ENCODE measurements around the gene APBA3. TPM values are rescaled to one million over a fixed set of nuclear protein-coding genes. Genes with fewer than 3 reads are reported as not detected.

Gene APBA3, protein sequence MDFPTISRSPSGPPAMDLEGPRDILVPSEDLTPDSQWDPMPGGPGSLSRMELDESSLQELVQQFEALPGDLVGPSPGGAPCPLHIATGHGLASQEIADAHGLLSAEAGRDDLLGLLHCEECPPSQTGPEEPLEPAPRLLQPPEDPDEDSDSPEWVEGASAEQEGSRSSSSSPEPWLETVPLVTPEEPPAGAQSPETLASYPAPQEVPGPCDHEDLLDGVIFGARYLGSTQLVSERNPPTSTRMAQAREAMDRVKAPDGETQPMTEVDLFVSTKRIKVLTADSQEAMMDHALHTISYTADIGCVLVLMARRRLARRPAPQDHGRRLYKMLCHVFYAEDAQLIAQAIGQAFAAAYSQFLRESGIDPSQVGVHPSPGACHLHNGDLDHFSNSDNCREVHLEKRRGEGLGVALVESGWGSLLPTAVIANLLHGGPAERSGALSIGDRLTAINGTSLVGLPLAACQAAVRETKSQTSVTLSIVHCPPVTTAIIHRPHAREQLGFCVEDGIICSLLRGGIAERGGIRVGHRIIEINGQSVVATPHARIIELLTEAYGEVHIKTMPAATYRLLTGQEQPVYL
- 10 to 100 TPM; 10.5 to 14.0 (median 11.8) TPM for total RNA-seq
- 13.1 TPM for polyA plus RNA-seq
- long read RNA-seq, donor 1, transcript APBA3-201 (11 exons, 2,075 nt): major isoform, 15 of 30 reads
- long read RNA-seq, donor 1, partial matches to known transcripts: 10 of 30 reads
- long read RNA-seq, donor 1, other reads (novel, unspliced or antisense): 5 of 30 reads
- long read RNA-seq, donor 2, transcript APBA3-201 (11 exons, 2,075 nt): major isoform, 7 of 18 reads
- long read RNA-seq, donor 2, partial matches to known transcripts: 7 of 18 reads
- long read RNA-seq, donor 2, other reads (novel, unspliced or antisense): 3 of 18 reads
- long read RNA-seq, donor 3, transcript APBA3-201 (11 exons, 2,075 nt): major isoform, 30 of 43 reads
- long read RNA-seq, donor 3, partial matches to known transcripts: 3 of 43 reads
- long read RNA-seq, donor 3, other reads (novel, unspliced or antisense): 6 of 43 reads
- long read RNA-seq, donor 4, transcript APBA3-201 (11 exons, 2,075 nt): major isoform, 12 of 21 reads
- long read RNA-seq, donor 4, partial matches to known transcripts: 5 of 21 reads
- long read RNA-seq, donor 4, other reads (novel, unspliced or antisense): 3 of 21 reads

DNA sequence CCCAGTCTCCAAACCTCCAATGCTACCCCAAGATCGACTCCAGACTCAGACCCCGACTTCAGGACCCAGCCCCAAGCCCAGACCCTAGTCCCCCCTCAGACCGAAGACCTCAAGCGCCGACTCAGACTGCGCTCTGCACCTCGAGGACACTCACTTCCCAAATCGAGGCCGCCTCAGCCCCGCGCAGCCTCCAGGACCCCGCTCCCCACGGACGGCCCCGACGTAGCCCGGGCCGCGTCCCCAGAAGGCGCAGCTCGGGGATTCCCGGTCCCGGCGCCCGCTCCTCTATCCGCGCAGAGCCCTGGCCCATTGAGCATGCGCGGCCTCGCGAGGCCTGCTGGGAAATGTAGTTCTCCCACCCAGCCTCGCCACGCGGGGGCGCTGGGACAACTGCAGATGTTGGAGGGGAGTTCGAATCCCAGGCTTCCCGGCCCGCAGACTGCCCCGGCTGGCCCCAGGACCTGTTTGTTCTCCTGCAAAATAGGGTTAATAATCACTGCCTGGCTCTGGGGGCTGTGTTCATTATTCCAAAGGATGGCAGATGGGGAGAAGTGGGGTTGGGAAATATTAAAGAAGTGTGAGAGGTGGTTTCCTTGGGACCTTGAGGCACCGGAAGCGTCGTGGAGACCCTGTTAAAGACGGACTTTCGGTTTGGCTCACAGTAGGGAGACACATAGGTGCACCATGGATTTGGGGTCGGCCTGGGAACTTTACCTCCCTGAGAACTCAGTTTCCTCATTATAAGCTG is at the start of gene APBA3:
TSS of gene APBA3 (minus strand) at position 311 of the 748 bp plus-strand sequence. CDS start 1,428 bp downstream, outside the sequence.
- ATAC-seq: peak; percentile 67 to 72
- no peaks in the 10 kb centered on the region for H3K27me3 ChIP-seq (ENCODE audit: control insufficient read depth, insufficient read depth)
- peaks cover 3% of the 10 kb centered on the region for H3K4me1 ChIP-seq (ENCODE audit: control insufficient read depth, insufficient read depth, low read length)
- no peaks in the 10 kb centered on the region for H3K9me3 ChIP-seq (ENCODE audit: control insufficient read depth, low read length)
- intact Hi-C loops (cut with DNase I): no loop called here
- WGBS: 2% methylated on average over 45 of the region's 45 CpGs
- H3K4me3 ChIP-seq (ENCODE audit: low read length): peak within 1 kb of the TSS; percentile 85
- H3K27ac ChIP-seq (ENCODE audit: low read length): peak within 1 kb of the TSS; percentile 100
- DNase-seq: peak; percentile 93 to 98 (median 98)

DNA sequence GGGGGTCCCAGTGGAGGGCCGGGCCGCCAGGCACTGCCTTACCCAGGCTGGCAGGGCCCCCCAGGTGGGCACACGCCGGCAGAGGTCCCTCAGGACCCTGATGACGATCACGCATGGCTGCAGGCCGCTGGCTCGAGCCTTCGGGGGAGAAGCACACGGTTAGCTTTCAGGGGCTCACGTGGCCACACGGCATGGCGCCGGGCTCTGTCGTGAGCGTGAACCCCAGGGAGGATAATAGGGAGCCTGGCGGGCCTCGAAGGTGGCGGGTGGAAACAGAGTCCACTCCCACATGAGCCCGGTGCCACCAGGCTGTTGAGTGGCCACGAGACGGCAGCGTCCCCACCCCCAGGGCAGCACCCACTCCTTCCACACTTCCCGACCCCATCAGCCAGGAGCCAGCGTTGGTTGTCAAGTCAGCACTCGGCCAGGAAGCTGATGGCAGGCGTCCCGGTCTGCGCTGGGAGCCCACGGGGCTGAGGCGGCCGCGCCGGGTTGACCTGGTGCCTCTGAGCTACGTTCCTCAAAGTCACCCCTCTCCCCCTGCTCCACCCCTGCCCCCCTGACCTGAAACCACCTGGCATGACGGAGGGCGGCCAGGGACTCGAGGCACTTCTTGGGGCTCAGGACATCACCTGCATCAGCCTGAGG is 49.3 kb upstream of the APBA3 start:
- no peaks in the 10 kb centered on the region for H3K27me3 ChIP-seq (ENCODE audit: control insufficient read depth, insufficient read depth)
- DNase-seq (peak in 1 of 3 donors; percentile 65), ATAC-seq (no peak)
- WGBS: 72% methylated on average over 38 of the region's 38 CpGs
- H3K9me3 ChIP-seq (ENCODE audit: control insufficient read depth, low read length): no peaks in the 10 kb centered on the region
- H3K27ac ChIP-seq (ENCODE audit: low read length): no peak overlapping the region
- H3K4me1 ChIP-seq (ENCODE audit: control insufficient read depth, insufficient read depth, low read length): peaks cover 4% of the 10 kb centered on the region
- H3K4me3 ChIP-seq (ENCODE audit: low read length): no peak overlapping the region
- intact Hi-C loops (cut with DNase I): no loop called here

DNA sequence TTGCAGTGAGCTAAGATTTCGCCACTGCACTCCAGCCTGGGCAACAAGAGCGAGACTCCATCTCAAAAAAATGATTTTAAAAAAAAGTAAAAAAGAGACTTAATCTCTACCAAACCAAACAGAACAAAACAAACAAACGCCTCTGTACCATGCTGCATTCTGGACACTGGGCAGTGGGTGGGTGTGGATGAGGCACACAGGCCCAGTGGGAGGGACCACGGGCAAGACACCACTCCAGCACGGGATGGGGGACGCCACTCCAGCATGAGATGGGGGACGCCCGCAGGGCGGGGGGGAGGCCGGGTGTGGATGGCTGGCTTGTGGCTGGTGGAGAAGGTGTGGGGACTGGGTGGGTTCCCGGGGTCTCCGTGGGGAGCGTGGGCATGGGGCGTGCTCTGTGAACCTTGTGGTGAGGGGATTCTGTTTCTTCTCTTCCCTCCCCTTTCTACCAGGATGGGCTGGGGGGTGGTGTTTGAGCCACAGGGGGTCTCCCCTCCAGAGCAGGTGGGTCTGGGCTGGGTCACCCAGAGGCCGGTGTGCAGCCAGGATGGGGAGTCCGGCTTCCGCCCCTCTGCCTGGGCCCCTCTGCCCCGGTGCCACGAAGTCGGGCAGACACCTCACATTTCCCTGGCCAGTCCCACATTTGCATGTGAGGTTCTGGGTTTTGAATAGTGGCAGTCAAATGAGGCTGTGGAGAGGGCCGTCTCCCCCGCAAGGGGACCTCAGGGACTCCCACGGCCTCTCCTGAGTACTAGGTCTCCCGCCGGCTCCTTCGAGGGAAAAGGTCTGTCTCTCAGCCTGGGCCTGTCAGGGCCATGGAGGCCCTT is 48.6 kb upstream of the APBA3 start:
- intact Hi-C loops (cut with DNase I): no loop called here
- Histone ChIP-seq H3K4me1 (ENCODE audit: control insufficient read depth, insufficient read depth, low read length) (peaks cover 4% of the 10 kb centered on the region), H3K9me3 (ENCODE audit: control insufficient read depth, low read length) (no peaks in the 10 kb centered on the region), H3K4me3 (ENCODE audit: low read length) (no peak overlapping the region), H3K27me3 (ENCODE audit: control insufficient read depth, insufficient read depth) (no peaks in the 10 kb centered on the region), H3K27ac (ENCODE audit: low read length) (no peak overlapping the region)
- DNase-seq (peak in 1 of 3 donors; percentile 38), ATAC-seq (no peak)
- WGBS: 76% methylated on average over 26 of the region's 26 CpGs

DNA sequence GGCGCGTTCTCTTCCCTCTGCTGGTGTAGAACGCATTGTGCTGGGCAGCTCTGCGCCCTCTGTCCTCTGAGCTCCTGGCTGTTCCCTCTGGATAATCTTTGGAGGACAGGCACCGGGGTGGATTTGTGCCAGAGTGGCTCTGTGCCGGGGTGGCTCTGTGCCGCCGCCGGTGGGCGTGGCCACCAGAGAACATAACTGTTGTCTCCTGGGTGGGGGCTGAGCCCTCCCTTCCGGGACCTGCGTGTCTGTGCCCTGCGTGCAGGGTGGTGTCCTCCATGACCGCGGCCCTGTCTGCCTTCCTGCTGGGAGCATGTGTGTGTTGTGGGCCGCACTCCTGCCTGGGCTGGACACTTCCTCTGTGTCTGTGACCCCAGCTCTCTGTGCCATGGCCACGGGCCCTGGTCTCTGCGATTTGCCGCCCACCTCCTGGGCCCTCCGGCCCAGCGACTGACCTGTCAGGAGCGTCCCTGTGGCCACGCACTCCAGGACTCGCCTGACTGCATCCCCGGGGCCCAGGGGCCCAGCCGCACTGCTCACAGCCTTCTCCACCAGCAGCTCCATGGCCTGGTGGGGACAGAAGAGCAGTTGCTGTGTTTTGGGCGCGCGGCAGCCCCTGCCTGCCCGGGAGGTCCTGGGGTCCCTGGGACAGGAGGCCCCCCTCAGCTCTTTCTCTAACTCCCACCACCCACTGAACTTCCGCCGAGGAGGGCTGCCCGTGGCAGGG is 47.1 kb upstream of the APBA3 start:
- 80% methylated on average over 33 of the region's 33 CpGs for WGBS
- DNase-seq (peak in 1 of 3 donors; percentile 58), ATAC-seq (peak in 1 of 2 donors; percentile 10)
- Histone ChIP-seq H3K9me3 (ENCODE audit: control insufficient read depth, low read length) (no peaks in the 10 kb centered on the region), H3K27me3 (ENCODE audit: control insufficient read depth, insufficient read depth) (no peaks in the 10 kb centered on the region), H3K4me1 (ENCODE audit: control insufficient read depth, insufficient read depth, low read length) (peaks cover 4% of the 10 kb centered on the region), H3K4me3 (ENCODE audit: low read length) (no peak overlapping the region), H3K27ac (ENCODE audit: low read length) (no peak overlapping the region)
- intact Hi-C loops (cut with DNase I): no loop called here

DNA sequence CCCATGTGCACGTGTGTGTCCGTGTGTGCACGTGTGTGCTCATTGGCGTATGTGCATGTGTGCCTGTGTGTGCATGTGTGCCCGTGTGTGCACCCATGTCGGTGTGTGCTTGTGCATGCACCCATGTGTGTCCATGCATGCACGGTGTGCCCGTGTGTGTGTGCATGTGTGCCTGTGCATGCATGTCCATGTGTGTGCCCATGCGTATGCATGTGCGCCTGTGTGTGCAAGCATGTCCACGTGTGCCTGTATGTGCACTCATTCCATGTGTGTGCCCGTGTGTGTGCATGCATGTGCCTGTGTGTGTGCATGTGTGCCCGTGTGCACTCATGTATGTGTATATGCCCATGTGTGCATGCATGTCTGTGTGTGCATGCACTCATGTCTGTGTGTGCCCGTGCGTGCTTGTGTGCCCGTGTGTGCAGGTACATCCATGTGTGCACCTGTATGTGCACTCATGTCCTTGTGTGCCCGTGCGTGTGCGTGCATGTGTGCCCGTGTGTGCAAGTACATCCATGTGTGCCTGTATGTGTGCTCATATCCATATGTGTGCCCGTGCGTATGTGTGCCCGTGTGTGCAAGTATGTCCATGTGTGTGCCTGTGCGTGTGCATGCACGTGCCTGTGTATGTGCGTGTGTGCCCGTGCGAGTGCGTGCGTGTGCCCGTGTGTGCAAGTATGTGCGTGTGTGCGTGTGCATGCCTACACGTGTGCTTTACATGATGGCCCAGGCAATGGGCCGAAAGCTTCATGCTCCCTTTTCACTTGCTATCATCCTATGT is 46.3 kb upstream of the APBA3 start:
- intact Hi-C loops (cut with DNase I): no loop called here
- WGBS: 96% methylated on average over 35 of the region's 35 CpGs
- no peaks in the 10 kb centered on the region for H3K27me3 ChIP-seq (ENCODE audit: control insufficient read depth, insufficient read depth)
- DNase-seq (peak in 1 of 3 donors; percentile 18), ATAC-seq (no peak)
- no peaks in the 10 kb centered on the region for H3K4me1 ChIP-seq (ENCODE audit: control insufficient read depth, insufficient read depth, low read length)
- no peaks in the 10 kb centered on the region for H3K9me3 ChIP-seq (ENCODE audit: control insufficient read depth, low read length)
- H3K27ac ChIP-seq (ENCODE audit: low read length): no peak overlapping the region
- no peak overlapping the region for H3K4me3 ChIP-seq (ENCODE audit: low read length)

DNA sequence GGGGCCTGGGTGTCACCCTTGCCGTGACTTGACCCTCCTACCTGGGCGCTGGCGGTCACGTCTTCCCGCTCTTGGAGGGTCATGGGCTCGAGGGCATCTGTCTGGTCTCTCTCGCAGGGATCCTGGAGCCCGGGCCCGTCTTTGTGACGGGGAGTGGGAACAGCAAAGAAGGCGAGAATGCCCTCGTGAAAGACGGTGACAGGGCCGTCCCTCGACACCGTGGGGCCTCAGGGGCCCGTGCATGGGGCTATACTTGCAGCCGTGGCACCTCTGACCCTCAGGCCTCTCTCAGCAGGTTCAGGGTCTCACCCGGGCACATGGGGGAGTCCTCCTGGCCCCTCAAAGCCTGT is 45.6 kb upstream of the APBA3 start:
- intact Hi-C loops (cut with DNase I): no loop called here
- Histone ChIP-seq H3K27me3 (ENCODE audit: control insufficient read depth, insufficient read depth) (no peaks in the 10 kb centered on the region), H3K27ac (ENCODE audit: low read length) (no peak overlapping the region), H3K4me3 (ENCODE audit: low read length) (no peak overlapping the region), H3K4me1 (ENCODE audit: control insufficient read depth, insufficient read depth, low read length) (no peaks in the 10 kb centered on the region), H3K9me3 (ENCODE audit: control insufficient read depth, low read length) (no peaks in the 10 kb centered on the region)
- no peak for ATAC-seq
- WGBS: 77% methylated on average over 19 of the region's 19 CpGs
- peak in 1 of 3 donors; percentile 28 for DNase-seq

DNA sequence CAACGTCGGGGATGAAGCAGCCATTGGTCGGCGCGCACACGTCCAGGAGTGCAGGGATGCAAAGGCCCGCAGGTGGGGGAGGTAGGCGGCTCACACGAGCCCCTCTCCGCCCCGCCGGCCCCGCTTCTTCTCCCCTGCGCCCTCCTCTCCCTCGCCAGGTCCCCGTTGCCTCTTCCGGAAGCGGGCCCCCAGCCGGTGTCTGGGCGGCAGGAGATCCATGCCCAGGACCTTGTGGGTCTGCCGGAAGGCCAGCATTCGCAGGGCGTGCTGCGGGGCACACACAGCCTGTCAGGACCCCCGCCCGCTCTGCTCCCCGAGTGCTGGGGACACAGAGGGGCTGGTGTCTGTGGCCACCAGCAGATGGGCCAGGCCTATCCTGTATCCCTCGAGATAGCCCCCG is 44.4 kb upstream of the APBA3 start:
- H3K27me3 ChIP-seq (ENCODE audit: control insufficient read depth, insufficient read depth): no peaks in the 10 kb centered on the region

DNA sequence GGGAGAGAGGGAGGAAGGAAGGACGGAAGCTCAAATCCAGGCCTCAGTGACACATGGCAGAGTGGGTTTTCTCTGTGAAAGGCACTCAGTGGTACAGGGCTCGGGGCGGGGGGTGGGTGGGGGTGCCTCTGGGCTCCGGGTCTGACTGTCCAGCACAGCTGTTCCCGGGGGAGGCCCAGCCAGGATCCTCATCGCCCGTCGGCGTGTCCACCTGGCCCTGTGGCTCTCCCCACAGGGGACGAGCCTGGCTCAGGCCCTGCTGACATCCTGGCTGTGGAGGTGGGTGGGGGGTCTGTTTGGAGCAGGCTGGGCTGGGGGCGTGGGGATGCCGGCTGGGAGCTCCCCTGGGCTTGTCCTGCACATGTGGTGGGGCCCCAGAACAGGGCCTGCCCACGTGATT is 42.9 kb upstream of the APBA3 start:
- H3K27me3 ChIP-seq (ENCODE audit: control insufficient read depth, insufficient read depth): no peaks in the 10 kb centered on the region
- WGBS: 71% methylated on average over 13 of the region's 13 CpGs
- ATAC-seq (no peak), DNase-seq (peak in 1 of 3 donors; percentile 56)
- no peak overlapping the region for H3K4me3 ChIP-seq (ENCODE audit: low read length)
- H3K27ac ChIP-seq (ENCODE audit: low read length): no peak overlapping the region
- no peaks in the 10 kb centered on the region for H3K4me1 ChIP-seq (ENCODE audit: control insufficient read depth, insufficient read depth, low read length)
- intact Hi-C loops (cut with DNase I): no loop called here
- H3K9me3 ChIP-seq (ENCODE audit: control insufficient read depth, low read length): no peaks in the 10 kb centered on the region

More for the DNA sequence above, 44.4 kb upstream of the APBA3 start:
- ATAC-seq: no peak
- DNase-seq: peak in 1 of 3 donors; percentile 31
- Histone ChIP-seq H3K4me3 (ENCODE audit: low read length) (no peak overlapping the region), H3K9me3 (ENCODE audit: control insufficient read depth, low read length) (no peaks in the 10 kb centered on the region), H3K27ac (ENCODE audit: low read length) (no peak overlapping the region), H3K4me1 (ENCODE audit: control insufficient read depth, insufficient read depth, low read length) (no peaks in the 10 kb centered on the region)
- intact Hi-C loops (cut with DNase I): no loop called here
- WGBS: 89% methylated on average over 29 of the region's 29 CpGs
